Endodermal cell (in vitro differentiated cells): ENCODE results near the gene GLYATL1. TPM values are rescaled to one million over a fixed set of nuclear protein-coding genes. Genes with fewer than 3 reads are reported as not detected.

Experiments used
- total RNA-seq, 2 donors: library from RNA; stranded (reverse); fragmentation: NEBNext Ultra II Directional in 1 of 2; extraction: Animal tissue kit (Norgen Biotek cat#: 25700) in 1 of 2; gene quantifications; 2 replicates in 1 of 2; 3 replicates in 1 of 2; pipeline ENCODE4 v1.2.1, GENCODE V29; 2021

GLYATL1 gene
- total RNA-seq, 2 donors from 2014 or later = 5.0 to 12.5 TPM

Other genes starting within 250 kb of the GLYATL1 start
- not detected for gene GLYAT, start 207.5 kb upstream of the GLYATL1 start, total RNA-seq
- gene GLYATL2, start 94.8 kb upstream of the GLYATL1 start, total RNA-seq = 1 to 10 TPM in 1 of 2 donors, under 1 TPM in 1; 0.35 to 1.4 TPM
- not detected for gene GLYATL1B, start 146.8 kb downstream of the GLYATL1 start, total RNA-seq
- gene FAM111B, start 167.7 kb downstream of the GLYATL1 start, total RNA-seq = 10 to 100 TPM; 20.0 to 23.1 TPM
- 10 to 100 TPM; 11.4 to 34.2 TPM for gene FAM111A, start 203.4 kb downstream of the GLYATL1 start, total RNA-seq
- gene DTX4, start 232.6 kb downstream of the GLYATL1 start, total RNA-seq = 10 to 100 TPM; 16.1 to 16.6 TPM